Liver (tissue), 3 donors: ENCODE data around the gene PM20D2.

Experiments
- CTCF ChIP-seq: fragments of 150-350 bp; IDR thresholded peaks from 2 replicates; pipeline ENCODE4 v1.5.1; 2017; ENCODE audit warnings: improper control_type of control experiment, low read depth, low read length; ENCODE audit not compliant: missing input control
- GABPA ChIP-seq, 2 donors: IDR thresholded peaks in 1 of 2; conservative IDR thresholded peaks in 1 of 2; 2 replicates each; pipeline ENCODE4 v1.6.1; 2016; ENCODE audit warnings: antibody characterized with exemption in 2 of 2, mild to moderate bottlenecking in 1 of 2, moderate library complexity in 1 of 2
- JUND ChIP-seq, 2 donors: IDR thresholded peaks; 2 replicates each; pipeline ENCODE4 v1.6.1; 2016; ENCODE audit warnings: antibody characterized with exemption in 2 of 2
- YY1 ChIP-seq: IDR thresholded peaks from 2 replicates; pipeline ENCODE4 v1.6.1; 2016; ENCODE audit warnings: antibody characterized with exemption, mild to moderate bottlenecking
- TF ChIP-seq, protein P1 (sequence below): IDR thresholded peaks from 2 replicates; pipeline ENCODE4 v1.6.1; 2016; ENCODE audit warnings: antibody characterized with exemption
- donor health status: healthy.
- donor health status: healthy.

GRCh38 chr6:89154131-89154530 lies 8.3 kb downstream of the PM20D2 start:
- no peak for TF ChIP-seq YY1
- no peak for TF ChIP-seq JUND (IDR thresholded peaks at IDR 0.05)
- TF ChIP-seq CTCF, result no peak
- TF ChIP-seq, protein P1, sequence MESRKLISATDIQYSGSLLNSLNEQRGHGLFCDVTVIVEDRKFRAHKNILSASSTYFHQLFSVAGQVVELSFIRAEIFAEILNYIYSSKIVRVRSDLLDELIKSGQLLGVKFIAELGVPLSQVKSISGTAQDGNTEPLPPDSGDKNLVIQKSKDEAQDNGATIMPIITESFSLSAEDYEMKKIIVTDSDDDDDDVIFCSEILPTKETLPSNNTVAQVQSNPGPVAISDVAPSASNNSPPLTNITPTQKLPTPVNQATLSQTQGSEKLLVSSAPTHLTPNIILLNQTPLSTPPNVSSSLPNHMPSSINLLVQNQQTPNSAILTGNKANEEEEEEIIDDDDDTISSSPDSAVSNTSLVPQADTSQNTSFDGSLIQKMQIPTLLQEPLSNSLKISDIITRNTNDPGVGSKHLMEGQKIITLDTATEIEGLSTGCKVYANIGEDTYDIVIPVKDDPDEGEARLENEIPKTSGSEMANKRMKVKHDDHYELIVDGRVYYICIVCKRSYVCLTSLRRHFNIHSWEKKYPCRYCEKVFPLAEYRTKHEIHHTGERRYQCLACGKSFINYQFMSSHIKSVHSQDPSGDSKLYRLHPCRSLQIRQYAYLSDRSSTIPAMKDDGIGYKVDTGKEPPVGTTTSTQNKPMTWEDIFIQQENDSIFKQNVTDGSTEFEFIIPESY, result no peak
- no peak for TF ChIP-seq GABPA (IDR thresholded peaks at IDR 0.05 in 1 of 2, conservative IDR thresholded peaks at IDR 0.05 in 1 of 2)
